ENCODE data around the gene CACNA1A.

CACNA1A gene

GRCh38 chr19:13356686-13357280 lies 149.5 kb downstream of the CACNA1A start:
- no peak for DNase-seq

GRCh38 chr19:13356185-13356584 lies 150.1 kb downstream of the CACNA1A start:
- no peak for DNase-seq

- no peak for DNase-seq
Measured at GRCh38 chr19:13355356-13355755, 150.9 kb downstream of the CACNA1A start.

DNA sequence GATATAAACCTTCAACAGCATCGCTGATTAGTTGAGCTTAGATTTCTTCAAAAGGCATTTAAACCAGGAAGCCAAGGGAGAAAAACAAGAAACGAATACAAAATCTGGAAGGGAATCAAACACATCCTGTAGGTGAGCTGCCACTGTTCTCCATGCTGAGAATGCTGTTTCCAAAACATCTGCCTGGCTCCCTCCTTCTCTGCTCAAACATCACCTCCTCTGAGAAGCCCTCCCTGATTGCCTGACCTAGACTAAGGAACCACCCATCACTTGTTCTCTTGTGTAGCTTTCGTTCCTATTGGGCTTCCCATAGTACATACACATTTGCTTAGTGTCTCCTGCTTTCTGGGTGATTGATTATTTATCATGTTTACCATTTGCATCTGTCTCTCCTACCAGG lies 152.7 kb downstream of the CACNA1A start:
- DNase-seq = no peak

DNA sequence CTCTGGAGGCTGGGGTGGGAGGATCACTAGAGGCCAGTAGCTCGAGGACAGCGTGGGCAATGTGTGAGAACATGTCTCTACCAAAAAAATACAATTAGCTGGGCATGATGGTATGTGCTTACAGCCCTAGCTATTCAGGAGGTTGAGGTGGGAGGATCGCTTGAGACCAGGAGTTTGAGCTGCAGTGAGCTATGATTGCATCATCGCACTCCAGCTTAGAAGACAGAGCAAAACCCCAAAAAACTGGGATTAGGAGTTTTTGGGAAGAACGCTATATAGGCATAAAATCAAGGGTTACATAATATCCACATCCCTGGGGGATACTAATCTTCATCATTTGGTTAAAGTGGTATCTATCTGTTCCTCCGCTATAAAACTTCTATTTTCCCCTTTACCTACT lies 155.5 kb downstream of the CACNA1A start:
- no peak for DNase-seq

- DNase-seq = no peak
Measured at GRCh38 chr19:13350072-13350471, 156.2 kb downstream of the CACNA1A start.

DNA sequence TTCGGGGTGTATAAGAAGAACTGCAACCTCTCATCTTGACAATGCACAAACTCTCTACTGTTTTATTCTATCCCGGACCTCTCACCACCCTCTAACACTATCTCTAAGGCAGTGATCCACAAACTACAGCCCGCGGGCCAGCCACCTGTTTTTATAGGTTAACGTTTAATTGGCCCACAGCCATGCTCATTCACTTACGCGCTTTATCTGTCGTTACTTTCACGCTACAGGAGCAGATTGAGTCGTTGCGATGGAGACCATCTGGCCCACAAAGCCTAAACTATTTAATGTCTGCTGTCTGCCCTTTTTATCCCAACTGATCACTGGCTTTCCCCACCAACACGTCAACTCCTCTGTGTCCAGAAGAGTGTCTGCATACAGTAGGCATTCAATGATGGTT lies 158.9 kb downstream of the CACNA1A start:
- no peak for DNase-seq

- DNase-seq = no peak
Measured at GRCh38 chr19:13343514-13343913, 162.8 kb downstream of the CACNA1A start.

GRCh38 chr19:13342672-13343071 lies 163.6 kb downstream of the CACNA1A start:
- no peak for DNase-seq

GRCh38 chr19:13339869-13340268 lies 166.4 kb downstream of the CACNA1A start:
- no peak for DNase-seq

DNA sequence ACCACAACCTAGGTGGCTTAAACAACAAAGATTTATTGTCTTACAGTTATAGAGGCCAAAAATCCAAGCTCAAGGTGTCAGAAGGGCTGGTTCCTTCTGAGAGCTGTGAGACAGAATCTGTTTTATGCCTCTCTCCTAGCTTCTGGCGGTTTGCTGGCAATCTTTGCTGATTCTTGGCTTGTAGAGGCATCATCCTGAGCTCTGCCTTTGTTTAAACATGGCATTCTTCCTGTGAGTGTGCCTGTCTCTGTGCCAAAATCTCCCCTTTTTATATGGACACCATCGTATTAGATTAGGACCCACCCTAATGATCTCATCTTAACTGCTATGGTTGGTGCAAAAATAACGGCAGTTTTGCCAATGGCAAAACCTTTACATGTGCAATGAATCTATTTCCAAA lies 169.1 kb downstream of the CACNA1A start:
- no peak for DNase-seq

GRCh38 chr19:13334801-13335481 lies 171.3 kb downstream of the CACNA1A start:
- no peak for DNase-seq

GRCh38 chr19:13330285-13330684 lies 176.0 kb downstream of the CACNA1A start:
- DNase-seq = no peak

GRCh38 chr19:13329766-13330165 lies 176.5 kb downstream of the CACNA1A start:
- DNase-seq = no peak

DNA sequence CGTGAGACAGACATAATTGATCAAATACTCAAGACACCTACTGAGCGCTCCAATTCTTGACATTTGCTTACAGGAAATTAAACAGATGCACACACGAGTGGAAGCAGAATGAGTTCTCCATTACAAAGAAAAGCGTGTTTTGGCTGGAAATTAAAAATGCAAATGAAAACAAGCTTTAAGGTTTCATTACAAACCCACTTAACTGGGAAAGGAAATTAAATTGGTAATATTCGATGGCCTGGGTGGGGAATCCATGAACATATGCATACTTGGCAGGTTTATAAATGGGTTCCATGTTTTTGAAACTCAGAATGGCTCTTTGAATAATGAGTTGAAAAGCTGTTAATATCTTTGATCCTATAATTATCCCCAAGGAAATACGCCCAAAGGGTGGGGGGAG lies 178.0 kb downstream of the CACNA1A start:
- no peak for DNase-seq

GRCh38 chr19:13319526-13319925 lies 186.8 kb downstream of the CACNA1A start:
- no peak for DNase-seq

DNA sequence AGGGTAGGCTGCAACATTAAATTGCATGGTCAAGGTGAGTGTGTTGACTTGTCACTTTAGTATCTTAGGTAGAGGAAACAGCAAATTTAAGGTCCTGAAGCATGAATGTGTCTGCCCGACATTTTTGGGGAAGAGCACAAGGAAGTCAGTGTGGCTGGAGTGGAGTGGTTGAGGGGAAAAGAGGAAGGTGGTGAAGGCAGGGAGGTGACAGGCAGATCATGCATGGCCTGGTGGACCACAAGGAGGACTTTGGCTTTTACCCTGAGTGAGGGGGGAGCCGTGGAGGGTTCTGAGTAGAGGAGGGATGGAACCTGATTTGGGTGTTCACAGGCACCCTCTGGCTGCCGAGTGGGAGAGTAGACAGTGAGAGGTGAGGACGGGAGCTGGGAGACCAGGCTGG lies 188.1 kb downstream of the CACNA1A start:
- DNase-seq = no peak

- DNase-seq = no peak
Measured at GRCh38 chr19:13315495-13315894, 190.8 kb downstream of the CACNA1A start.

DNA sequence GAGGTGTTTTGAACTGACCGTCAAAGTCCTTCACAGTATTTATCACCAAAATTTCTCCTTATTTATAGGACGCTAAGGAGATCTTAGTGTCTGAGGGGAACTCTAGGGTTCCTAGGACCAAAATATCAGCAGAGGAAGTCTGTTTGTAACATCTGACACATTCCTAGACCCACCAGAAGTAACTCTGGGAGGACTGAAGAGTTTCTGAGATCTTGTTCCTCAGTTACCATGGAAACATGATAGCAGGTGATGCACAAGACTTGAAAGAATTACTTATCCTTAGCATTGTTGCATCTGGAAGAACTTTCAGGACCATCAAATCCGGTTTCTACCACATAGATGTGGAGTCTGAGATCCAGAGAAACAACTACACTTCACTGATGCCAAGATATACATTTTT lies 191.5 kb downstream of the CACNA1A start:
- no peak for DNase-seq

- DNase-seq = no peak
Measured at GRCh38 chr19:13313875-13314274, 192.4 kb downstream of the CACNA1A start.

- no peak for DNase-seq
Measured at GRCh38 chr19:13309864-13310263, 196.4 kb downstream of the CACNA1A start.

- no peak for DNase-seq
Measured at GRCh38 chr19:13303381-13304129, 202.7 kb downstream of the CACNA1A start.

DNA sequence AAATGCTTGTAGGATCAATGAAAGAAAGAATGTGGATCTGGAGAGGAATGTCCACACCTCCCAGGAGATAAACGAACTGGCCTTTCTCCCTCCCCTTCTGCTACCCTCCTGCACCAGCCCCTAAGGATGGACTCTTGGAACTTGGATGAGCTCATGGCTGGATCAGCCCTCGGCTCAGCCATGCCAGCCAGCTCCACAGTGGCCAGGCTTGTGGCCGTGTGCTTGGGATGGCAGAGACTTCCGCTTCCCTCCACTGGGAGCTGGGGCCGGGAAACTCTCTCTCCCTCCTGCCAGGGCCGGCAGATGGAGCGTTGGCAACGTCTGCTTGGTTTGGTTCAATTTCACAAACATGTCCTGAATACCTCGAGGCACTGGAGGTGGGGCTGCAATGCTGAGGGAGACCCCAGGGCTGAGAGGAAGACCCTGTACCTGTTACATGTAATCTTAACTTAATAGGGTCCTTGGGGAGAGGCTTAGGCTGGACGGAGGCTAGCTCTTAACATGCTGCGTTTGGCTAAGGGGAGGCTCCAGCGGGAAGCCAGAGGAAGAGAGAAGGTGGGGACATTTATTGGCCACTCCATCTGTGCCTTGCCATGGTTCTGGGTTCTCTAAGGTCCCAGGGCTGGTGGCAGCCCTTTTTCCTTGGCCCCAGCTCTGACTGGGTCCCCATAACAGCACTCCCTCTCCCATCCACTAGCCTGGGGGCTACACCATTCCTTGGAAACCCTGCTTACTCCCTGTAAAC lies 203.6 kb downstream of the CACNA1A start:
- DNase-seq = no peak
